ENCODE measurements around the gene AMBP. TPM values are rescaled to one million over a fixed set of nuclear protein-coding genes. Genes with fewer than 3 reads are reported as not detected.

Gene AMBP
- total RNA-seq, 1 experiment from 2014 or later: not detected

DNA sequence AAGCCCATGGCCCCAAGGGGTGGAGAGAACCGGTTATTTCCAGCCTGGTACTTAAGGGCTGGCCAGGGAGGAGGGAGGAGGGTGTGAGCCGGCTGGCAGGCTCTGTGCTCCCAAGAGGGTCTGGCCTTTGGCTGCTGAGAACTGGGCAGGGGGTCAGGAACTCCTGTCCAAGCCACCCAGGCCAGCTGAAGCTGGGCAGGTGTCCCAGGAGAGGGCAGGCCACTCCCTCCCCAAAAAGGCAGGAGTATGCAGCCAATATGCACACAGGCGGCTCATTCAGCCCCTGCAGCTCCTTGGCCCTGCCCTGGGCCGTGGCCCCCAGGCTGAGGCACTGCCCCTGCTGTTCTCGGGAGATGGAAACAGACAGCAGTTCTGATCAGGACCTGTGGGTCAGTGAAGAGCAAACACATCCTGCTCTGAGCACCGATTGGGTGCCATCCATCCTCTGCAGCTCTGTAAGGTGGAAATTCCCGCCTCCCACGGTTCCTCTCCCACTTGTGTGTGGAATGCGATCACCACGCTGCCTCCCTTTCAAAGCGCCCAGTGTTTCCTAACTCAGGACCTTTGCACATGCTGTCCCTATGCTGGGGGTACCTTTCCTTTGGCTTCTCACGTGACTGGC lies 38.1 kb upstream of the AMBP start:
- H3K4me1 Mint-ChIP-seq (ENCODE audit: insufficient read depth, unreplicated experiment): peaks cover 6% of the 10 kb centered on the region
- no peak overlapping the region for H3K4me3 Mint-ChIP-seq (ENCODE audit: unreplicated experiment)
- POLR2A ChIA-PET: interaction anchor here (0.6 to 0.7 kb wide), 2 partner anchors 14 to 21 kb away, joined by 3 to 4 read pairs; no protein-coding TSS in a partner anchor
- peaks cover 7% of the 10 kb centered on the region for H3K9me3 Mint-ChIP-seq (ENCODE audit: unreplicated experiment)
- peaks cover 65% of the 10 kb centered on the region for H3K27me3 Mint-ChIP-seq (ENCODE audit: insufficient read depth, unreplicated experiment)
- CTCF ChIA-PET: interaction anchor here (0.7 to 2.5 kb wide), 3 partner anchors 34 to 180 kb away, joined by 3 to 8 read pairs (median 4); no protein-coding TSS in a partner anchor
- TF ChIP-seq, protein P1, sequence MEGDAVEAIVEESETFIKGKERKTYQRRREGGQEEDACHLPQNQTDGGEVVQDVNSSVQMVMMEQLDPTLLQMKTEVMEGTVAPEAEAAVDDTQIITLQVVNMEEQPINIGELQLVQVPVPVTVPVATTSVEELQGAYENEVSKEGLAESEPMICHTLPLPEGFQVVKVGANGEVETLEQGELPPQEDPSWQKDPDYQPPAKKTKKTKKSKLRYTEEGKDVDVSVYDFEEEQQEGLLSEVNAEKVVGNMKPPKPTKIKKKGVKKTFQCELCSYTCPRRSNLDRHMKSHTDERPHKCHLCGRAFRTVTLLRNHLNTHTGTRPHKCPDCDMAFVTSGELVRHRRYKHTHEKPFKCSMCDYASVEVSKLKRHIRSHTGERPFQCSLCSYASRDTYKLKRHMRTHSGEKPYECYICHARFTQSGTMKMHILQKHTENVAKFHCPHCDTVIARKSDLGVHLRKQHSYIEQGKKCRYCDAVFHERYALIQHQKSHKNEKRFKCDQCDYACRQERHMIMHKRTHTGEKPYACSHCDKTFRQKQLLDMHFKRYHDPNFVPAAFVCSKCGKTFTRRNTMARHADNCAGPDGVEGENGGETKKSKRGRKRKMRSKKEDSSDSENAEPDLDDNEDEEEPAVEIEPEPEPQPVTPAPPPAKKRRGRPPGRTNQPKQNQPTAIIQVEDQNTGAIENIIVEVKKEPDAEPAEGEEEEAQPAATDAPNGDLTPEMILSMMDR (IDR thresholded peaks at IDR 0.05; ENCODE audit: unreplicated experiment): no peak
- intact Hi-C loops (cut with micrococcal nuclease): no loop called here
- H3K27ac Mint-ChIP-seq (ENCODE audit: low read depth, unreplicated experiment): no peak overlapping the region
- no peaks in the 10 kb centered on the region for H3K36me3 Mint-ChIP-seq (ENCODE audit: insufficient read depth, unreplicated experiment)
- BruUV-seq (replicated peaks): no TSS peak
- no peak for DNase-seq (ENCODE audit: unreplicated experiment)

DNA sequence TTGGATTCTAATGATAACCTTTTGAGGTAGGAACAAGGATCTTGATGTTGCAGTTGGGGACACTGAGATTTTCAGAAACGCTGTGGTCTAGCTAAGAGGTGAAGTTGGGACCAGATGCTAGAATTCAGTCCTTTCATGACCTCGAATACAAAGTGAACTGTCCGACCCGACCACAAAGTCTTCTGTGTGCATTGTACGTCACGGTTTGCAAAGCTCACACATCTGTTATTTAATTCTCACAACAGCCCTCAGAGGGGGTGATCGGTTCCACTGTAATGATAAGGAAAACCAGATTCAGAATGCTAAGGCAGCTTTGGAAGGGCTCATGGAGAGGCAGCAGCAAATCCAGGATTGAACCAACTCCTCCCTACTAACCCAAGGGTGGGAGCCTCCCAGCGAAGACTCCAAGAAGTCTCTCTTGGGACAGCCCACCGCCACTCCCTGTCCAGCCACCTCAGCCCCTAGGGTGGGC lies 37.6 kb upstream of the AMBP start:
- CTCF ChIA-PET: interaction anchor here (1.1 to 2.5 kb wide), 2 partner anchors 33 to 175 kb away, joined by 4 to 8 read pairs; no protein-coding TSS in a partner anchor
- H3K4me1 Mint-ChIP-seq (ENCODE audit: insufficient read depth, unreplicated experiment): peaks cover 6% of the 10 kb centered on the region

DNA sequence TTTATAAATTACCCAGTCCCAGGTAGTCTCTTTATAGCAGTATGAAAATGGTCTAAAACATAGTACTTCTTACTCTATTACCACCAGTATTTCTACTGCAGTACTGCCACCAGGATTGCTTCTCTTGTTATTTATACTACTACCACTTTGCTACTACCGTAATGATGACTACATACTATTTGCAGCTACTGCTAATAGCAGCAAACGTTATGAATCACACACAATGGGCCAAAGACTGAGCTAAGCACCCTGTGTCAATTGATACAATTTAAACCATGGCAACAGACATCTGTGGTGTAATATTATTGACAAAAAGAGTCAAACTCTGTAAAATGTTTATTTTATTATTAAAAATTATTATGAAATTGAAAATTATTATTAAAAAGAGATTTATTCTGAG lies 36.3 kb upstream of the AMBP start:
- no peaks in the 10 kb centered on the region for H3K9me3 Mint-ChIP-seq (ENCODE audit: unreplicated experiment)
- H3K36me3 Mint-ChIP-seq (ENCODE audit: insufficient read depth, unreplicated experiment): peaks cover 5% of the 10 kb centered on the region
- intact Hi-C loops (cut with micrococcal nuclease): no loop called here
- TF ChIP-seq, protein P1 (IDR thresholded peaks at IDR 0.05; ENCODE audit: unreplicated experiment): no peak
- no peak overlapping the region for H3K27ac Mint-ChIP-seq (ENCODE audit: low read depth, unreplicated experiment)
- H3K27me3 Mint-ChIP-seq (ENCODE audit: insufficient read depth, unreplicated experiment): peaks cover 55% of the 10 kb centered on the region
- POLR2A ChIA-PET: no interaction called here
- peaks cover 6% of the 10 kb centered on the region for H3K4me1 Mint-ChIP-seq (ENCODE audit: insufficient read depth, unreplicated experiment)
- BruUV-seq (replicated peaks): no TSS peak
- no peak overlapping the region for H3K4me3 Mint-ChIP-seq (ENCODE audit: unreplicated experiment)
- CTCF ChIA-PET: interaction anchor here (2.5 kb wide), 1 partner anchor 176 kb away, joined by 8 read pairs; no protein-coding TSS in a partner anchor
- no peak for DNase-seq (ENCODE audit: unreplicated experiment)

More for the DNA sequence above, 37.6 kb upstream of the AMBP start:
- Mint-ChIP-seq H3K27me3 (ENCODE audit: insufficient read depth, unreplicated experiment) (peaks cover 63% of the 10 kb centered on the region), H3K27ac (ENCODE audit: low read depth, unreplicated experiment) (no peak overlapping the region), H3K9me3 (ENCODE audit: unreplicated experiment) (peaks cover 4% of the 10 kb centered on the region), H3K36me3 (ENCODE audit: insufficient read depth, unreplicated experiment) (no peaks in the 10 kb centered on the region), H3K4me3 (ENCODE audit: unreplicated experiment) (no peak overlapping the region)
- TF ChIP-seq, protein P1 (IDR thresholded peaks at IDR 0.05; ENCODE audit: unreplicated experiment): no peak
- POLR2A ChIA-PET: interaction anchor here (0.5 to 0.7 kb wide), 3 partner anchors 13 to 459 kb away, joined by 3 to 4 read pairs (median 3); no protein-coding TSS in a partner anchor
- intact Hi-C loops (cut with micrococcal nuclease): no loop called here
- BruUV-seq (replicated peaks): no TSS peak
- no peak for DNase-seq (ENCODE audit: unreplicated experiment)

DNA sequence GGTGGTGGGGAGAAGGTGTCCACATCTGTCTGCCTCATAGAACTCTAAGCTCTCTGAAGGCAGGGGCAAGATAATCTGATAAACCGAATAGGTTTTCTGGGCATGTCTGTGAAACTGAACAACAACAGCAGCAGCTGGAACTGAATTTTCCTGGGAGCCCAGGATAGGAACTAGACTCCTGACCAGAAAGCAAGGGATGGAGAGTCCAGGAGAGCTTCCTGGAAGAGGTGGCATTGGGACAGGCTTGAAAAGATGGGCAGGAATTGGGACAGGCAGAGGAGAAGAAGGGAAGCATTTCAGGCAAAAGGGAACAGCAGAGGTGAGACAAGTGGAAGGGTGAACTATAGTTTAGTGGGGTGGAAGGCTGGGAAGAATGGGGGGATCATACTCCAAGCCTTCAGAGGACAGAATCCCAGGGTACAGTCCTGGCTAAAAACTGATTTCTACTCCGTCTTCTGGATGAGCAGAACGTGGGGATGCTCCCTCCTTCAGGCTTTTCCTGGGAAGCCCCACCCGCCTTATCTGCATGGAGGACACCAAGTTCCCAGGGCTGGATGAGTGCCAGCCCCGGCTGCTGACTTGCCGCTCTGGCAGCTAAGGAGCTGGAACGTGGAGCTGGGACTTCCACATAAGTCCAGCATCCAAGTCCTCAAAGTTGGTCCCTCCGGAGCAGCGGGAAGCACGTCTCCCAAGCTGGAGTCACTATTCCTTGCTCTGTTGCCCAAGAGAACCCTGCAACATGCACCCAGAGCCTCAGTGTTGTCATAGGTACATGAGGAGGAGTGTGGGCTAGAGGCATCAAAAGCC lies 34.9 kb upstream of the AMBP start:
- CTCF ChIA-PET: interaction anchor here (0.7 to 8.4 kb wide), 5 partner anchors 8 to 204 kb away, joined by 3 to 43 read pairs (median 3); no protein-coding TSS in a partner anchor
- peaks cover 6% of the 10 kb centered on the region for H3K36me3 Mint-ChIP-seq (ENCODE audit: insufficient read depth, unreplicated experiment)
- no peak overlapping the region for H3K27ac Mint-ChIP-seq (ENCODE audit: low read depth, unreplicated experiment)
- peaks cover 6% of the 10 kb centered on the region for H3K4me1 Mint-ChIP-seq (ENCODE audit: insufficient read depth, unreplicated experiment)
- no peak overlapping the region for H3K4me3 Mint-ChIP-seq (ENCODE audit: unreplicated experiment)
- POLR2A ChIA-PET: interaction anchor here (0.5 kb wide), 1 partner anchor 13 kb away, joined by 3 read pairs; no protein-coding TSS in a partner anchor
- no peaks in the 10 kb centered on the region for H3K9me3 Mint-ChIP-seq (ENCODE audit: unreplicated experiment)
- DNase-seq (ENCODE audit: unreplicated experiment): peak; percentile 53
- intact Hi-C loops (cut with micrococcal nuclease): no loop called here
- H3K27me3 Mint-ChIP-seq (ENCODE audit: insufficient read depth, unreplicated experiment): peaks cover 56% of the 10 kb centered on the region
- no TSS peak for BruUV-seq (replicated peaks)
- TF ChIP-seq, protein P1 (IDR thresholded peaks at IDR 0.05; ENCODE audit: unreplicated experiment): no peak
